GM19395 (cell line): Measurements from ENCODE around the gene GOLGA6L2.

Experiments used
- ATAC-seq: cut with Tn5 transposase; IDR thresholded peaks from one replicate; pipeline ENCODE4 v1.9.1; 2021; ENCODE audit warnings: mild to moderate bottlenecking, moderate library complexity; ENCODE audit not compliant: unreplicated experiment

GOLGA6L2 gene, protein sequence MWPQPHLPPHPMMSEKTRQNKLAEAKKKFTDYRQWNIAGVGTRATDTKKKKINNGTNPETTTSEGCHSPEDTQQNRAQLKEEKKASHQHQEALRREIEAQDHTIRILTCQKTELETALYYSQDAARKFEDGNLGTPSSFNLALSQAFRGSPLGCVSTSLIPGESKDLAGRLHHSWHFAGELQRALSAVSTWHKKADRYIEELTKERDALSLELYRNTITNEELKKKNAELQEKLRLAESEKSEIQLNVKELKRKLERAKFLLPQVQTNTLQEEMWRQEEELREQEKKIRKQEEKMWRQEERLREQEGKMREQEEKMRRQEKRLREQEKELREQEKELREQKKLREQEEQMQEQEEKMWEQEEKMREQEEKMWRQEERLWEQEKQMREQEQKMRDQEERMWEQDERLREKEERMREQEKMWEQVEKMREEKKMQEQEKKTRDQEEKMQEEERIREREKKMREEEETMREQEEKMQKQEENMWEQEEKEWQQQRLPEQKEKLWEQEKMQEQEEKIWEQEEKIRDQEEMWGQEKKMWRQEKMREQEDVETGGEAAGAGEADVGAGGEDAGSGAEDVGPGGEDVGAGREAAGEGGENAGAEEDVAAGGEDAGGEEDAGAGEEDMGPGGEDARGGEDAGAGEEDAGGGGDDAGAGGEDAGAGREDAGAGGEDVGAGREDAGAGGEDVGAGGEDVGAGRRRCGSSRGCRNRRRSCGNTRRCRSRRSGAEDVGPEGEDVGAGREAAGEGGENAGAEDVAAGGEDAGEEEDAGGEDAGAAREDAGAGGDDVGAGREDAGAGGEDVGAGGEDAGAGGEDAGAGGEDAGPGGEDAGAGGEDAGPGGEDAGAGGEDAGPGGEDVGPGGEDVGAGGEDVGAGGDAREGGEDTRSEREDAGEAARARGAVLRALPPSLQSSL

GRCh38 chr15:23447107-23447500 is at the start of gene GOLGA6L2:
TSS of gene GOLGA6L2 (minus strand) at chr15:23447243. CDS start at chr15:23447181, 62 bp downstream.
- ATAC-seq = no peak

GRCh38 chr15:23484870-23485269 is 37.8 kb upstream of the GOLGA6L2 start:
- ATAC-seq = no peak

GRCh38 chr15:23483821-23484299 is 36.8 kb upstream of the GOLGA6L2 start:
- no peak for ATAC-seq

- no peak for ATAC-seq
These were observed 35.9 kb upstream of the GOLGA6L2 start for GRCh38 chr15:23482764-23483489.

DNA sequence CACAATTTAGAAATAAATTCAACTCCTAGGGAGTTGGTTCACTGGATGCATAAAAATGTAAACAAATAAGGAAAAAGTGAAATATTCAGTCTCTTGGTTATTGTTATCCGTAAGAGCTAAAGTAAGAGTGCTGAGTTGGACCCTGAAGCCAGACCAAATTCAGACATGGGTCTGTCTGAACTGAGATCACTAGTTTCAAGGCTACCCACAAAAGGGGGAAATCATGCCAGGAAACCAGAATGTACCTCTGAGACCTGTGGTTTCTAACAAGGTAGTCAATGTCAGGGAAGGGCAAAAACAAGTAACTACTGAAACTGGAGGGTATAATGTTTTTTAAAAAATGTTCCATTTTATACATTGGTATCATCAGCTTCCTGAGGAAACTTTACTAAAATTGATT is 35.2 kb upstream of the GOLGA6L2 start:
- ATAC-seq = no peak

GRCh38 chr15:23477920-23478319 is 30.9 kb upstream of the GOLGA6L2 start:
- no peak for ATAC-seq

DNA sequence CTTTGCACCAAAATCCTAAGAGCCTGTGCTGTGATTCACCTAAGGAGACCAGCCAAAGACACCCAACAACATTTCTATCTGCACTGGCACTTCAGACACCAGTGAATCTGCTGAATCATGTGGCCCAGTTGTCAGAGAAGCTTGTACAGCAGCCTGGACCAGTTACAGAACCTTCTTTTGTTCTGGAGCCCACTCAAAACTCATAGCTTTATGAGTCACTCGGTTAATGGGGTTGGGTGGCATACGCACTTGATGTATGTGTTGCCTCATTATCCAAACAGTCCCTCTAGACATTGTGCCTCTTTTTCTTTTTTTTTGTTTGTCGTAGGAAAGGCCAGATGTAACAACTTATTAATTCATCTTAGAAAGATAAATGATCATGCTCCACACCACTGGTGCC is 25.6 kb upstream of the GOLGA6L2 start:
- no peak for ATAC-seq

GRCh38 chr15:23472033-23472432 is 25.0 kb upstream of the GOLGA6L2 start:
- ATAC-seq = no peak

DNA sequence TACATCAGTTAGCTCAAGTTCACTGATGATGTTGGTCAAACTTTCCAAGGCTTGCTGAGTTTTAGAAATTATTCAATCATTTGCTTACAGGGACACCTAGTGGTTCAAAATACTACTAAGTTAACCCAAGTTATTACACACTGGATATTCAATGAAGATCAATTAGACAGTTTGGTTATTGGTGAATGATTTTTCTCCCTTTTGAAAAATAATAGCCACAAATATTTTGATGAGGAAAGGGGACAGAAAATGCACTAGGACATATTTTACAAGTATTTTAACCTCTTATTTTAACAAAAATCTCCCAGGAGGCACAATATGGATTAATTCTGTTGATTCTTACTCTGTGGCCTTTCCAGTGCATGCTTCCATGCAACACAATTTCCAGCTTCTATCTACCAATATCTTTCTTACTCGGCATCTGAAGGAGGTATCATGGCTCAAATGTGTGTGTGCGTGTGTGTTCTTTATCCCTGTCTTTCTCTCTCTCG is 20.1 kb upstream of the GOLGA6L2 start:
- ATAC-seq = no peak

DNA sequence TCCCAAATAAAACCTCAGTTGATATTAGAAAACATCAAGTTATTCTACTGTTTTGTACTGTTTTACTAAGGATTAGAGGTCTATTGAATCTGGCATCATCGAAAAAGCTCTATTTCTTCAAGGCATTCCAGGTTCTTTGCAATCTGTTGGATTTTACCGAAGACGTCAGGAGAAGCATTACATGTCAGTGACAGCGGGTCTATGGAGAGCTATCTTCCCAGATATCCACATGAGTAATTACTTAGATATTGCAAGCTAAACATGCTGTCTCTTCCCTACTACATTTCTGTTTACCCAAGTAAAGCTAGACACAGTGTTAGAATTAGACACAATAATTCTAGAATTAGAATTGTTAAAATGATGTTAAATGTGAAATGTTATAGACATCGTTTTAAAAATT is 10.8 kb upstream of the GOLGA6L2 start:
- no peak for ATAC-seq

DNA sequence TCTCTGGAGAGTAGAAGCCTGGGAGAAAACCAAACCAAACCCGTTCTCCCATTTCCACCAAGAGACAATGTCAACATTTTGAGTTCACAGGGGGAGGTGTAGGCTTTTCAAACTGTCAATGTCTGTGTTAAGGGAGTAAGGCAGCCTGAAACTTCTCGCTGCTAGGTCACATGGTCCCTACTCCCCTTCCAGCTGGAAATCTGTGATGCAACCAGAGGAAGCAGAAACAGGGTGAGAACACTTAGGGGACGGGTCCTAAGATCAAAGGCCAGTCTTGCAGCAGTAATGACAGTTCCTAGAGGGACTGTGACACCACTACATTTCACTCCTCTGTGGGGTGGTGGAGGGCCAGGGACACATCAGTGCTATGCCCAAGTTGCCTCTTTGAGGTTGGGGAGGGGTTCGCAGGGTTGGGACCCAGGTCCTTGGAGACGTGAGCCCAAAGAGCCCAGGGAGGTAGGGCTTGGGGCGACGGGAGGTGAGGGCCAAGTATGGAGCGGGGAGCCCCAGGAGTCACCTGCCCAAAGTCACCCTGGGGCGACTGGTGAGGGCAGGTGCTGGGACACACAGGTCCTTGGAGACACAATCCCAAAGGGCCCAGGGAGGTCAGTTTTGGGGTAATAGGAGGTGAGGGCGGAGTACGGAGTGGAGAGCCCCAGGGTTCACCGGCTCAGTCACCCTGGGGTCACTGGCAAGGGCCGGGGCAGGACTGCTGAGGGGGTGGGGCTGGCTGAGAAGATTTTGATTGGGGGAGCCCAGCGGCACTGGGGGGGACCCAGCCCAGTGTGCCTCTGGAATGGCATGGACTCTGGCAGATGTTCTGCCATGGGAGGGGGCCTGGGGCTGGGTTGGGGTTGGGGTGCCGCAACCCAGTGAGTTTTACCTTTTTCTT is 582 bp downstream of the GOLGA6L2 start:
- ATAC-seq = no peak

DNA sequence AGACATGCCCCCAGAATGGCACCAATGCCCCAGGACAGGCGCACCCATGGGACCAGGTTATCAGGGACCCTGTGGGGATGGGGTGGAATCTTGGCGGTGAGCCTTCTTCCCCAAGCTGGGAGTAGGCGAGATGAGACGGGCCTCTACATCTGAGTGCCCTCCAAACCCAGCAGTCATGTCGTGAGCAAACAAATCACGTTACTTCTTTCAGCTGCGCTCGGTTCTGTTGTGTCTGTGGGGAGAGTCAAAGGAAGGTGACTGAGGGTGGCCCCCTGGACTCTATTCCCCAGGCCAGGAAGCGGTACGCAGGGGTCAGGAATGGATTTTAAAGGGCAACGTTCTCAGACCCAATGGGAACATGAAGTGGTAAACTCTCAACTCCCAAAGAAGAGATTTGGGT is 2.8 kb downstream of the GOLGA6L2 start:
- no peak for ATAC-seq

DNA sequence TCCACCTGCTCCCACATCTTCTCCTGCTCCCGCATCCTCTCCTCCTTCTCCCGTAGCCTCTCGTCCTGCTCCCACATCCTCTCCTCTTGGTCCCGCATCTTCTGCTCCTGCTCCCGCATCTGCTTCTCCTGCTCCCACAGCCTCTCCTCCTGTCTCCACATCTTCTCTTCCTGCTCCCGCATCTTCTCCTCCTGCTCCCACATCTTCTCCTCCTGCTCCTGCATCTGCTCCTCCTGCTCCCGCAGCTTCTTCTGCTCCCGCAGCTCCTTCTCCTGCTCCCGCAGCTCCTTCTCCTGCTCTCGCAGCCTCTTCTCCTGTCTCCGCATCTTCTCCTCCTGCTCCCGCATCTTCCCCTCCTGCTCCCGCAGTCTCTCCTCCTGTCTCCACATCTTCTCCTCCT is 5.8 kb downstream of the GOLGA6L2 start:
- ATAC-seq = no peak

DNA sequence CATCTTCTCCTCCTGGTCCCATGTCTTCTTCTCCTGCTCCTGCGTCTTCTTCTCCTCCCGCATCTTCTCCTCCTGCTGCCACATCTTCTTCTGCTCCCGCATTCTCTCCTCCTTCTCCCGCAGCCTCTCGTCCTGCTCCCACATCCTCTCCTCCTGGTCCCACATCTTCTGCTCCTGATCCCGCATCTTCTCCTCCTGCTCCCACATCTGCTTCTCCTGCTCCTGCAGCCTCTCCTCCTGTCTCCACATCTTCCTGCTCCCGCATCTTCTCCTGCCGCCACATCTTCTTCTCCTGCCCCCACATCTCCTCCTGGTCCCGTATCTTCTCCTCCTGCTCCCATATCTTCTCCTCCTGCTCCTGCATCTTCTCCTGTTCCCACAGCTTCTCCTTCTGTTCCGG is 6.4 kb downstream of the GOLGA6L2 start:
- no peak for ATAC-seq

- ATAC-seq = no peak
These were observed 7.5 kb downstream of the GOLGA6L2 start for GRCh38 chr15:23439513-23439912.

GRCh38 chr15:23438816-23439466 is 8.1 kb downstream of the GOLGA6L2 start:
- ATAC-seq = no peak

DNA sequence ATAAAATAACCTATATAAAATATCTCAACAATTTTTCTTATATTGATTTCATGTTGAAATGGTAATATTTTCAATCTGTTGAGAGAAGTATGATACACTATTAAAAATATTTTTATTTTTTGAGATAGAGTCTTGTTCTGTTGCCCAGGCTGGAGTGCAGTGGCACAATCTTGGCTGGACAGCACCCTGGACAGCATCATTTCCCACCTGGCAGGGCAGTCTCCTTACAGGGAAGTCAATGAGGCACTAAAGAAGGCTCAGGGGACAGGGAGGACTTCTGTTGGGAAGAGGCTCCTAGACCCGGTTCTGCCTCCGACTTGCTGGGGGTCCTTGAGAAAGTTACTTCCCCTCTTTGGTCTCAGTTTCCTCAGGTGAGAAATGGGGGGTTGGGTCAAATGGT is 9.4 kb downstream of the GOLGA6L2 start:
- no peak for ATAC-seq

GRCh38 chr15:23437146-23437545 is 9.9 kb downstream of the GOLGA6L2 start:
- no peak for ATAC-seq

GRCh38 chr15:23436421-23436820 is 10.6 kb downstream of the GOLGA6L2 start:
- no peak for ATAC-seq
